A673 (cell line): ENCODE results near the gene ASPSCR1. TPM values are rescaled to one million over a fixed set of nuclear protein-coding genes. Genes with fewer than 3 reads are reported as not detected.

Source experiments
- BruUV-seq: library from RNA; stranded (reverse); fragments of 400-500 nt; replicated peaks from 2 replicates; lab custom pipeline; 2021; lab: Mats Ljungman, UMichigan
- CTCF ChIA-PET: fragments of 300-600 bp; sonication (Branson Sonifier 250); formaldehyde crosslinking; loops from one replicate; lab custom pipeline; 2022; ENCODE audit warnings: antibody characterized with exemption; lab: Charles Lee
- POLR2A ChIA-PET: fragments of 300-600 bp; sonication (Branson Sonifier 250); formaldehyde crosslinking; loops from one replicate; lab custom pipeline; 2022; ENCODE audit warnings: antibody characterized with exemption; ENCODE audit not compliant: low non-redundant PET; lab: Charles Lee
- DNase-seq: peaks from one replicate; pipeline ENCODE4 v3.0.0-alpha.2; 2015; ENCODE audit warnings: low spot score
- H3K27ac ChIP-seq: fragments of 200-600 bp; sonication (generic); 2 replicates; pipeline ENCODE4 v1.5.1; 2016; ENCODE audit warnings: mixed run types, low read depth, mild to moderate bottlenecking, mixed read lengths, antibody characterized with exemption, low read length; ENCODE audit not compliant: poor library complexity, severe bottlenecking
- H3K27me3 ChIP-seq: fragments of 200-600 bp; sonication (generic); replicated peaks from 2 replicates; pipeline ENCODE4 v1.6.1; 2017; ENCODE audit warnings: mixed run types, low read depth, mild to moderate bottlenecking, mixed read lengths, antibody characterized with exemption, low read length; ENCODE audit not compliant: insufficient read depth, poor library complexity
- H3K36me3 ChIP-seq: fragments of 200-600 bp; sonication (generic); 2 replicates; pipeline ENCODE4 v1.6.1; 2016; ENCODE audit warnings: mixed run types, mild to moderate bottlenecking, mixed read lengths, antibody characterized with exemption, low read length; ENCODE audit not compliant: insufficient read depth, poor library complexity, severe bottlenecking
- H3K4me1 ChIP-seq: fragments of 200-600 bp; sonication (generic); 2 replicates; pipeline ENCODE4 v1.6.1; 2017; ENCODE audit warnings: mixed run types, mild to moderate bottlenecking, mixed read lengths, antibody characterized with exemption, low read length; ENCODE audit not compliant: insufficient read depth, poor library complexity, severe bottlenecking
- H3K4me3 ChIP-seq: fragments of 200-600 bp; sonication (generic); 2 replicates; pipeline ENCODE4 v1.5.1; 2016; ENCODE audit warnings: low read depth, mixed run types, mild to moderate bottlenecking, mixed read lengths, low read length; ENCODE audit not compliant: poor library complexity, severe bottlenecking
- H3K9me3 ChIP-seq: fragments of 200-600 bp; sonication (generic); 2 replicates; pipeline ENCODE4 v1.6.1; 2016; ENCODE audit warnings: mixed run types, low read depth, mild to moderate bottlenecking, mixed read lengths, antibody characterized with exemption, low read length; ENCODE audit not compliant: poor library complexity, severe bottlenecking
- EZH2 ChIP-seq: fragments of 200-600 bp; sonication (generic); IDR thresholded peaks from 2 replicates; pipeline ENCODE4 v1.6.1; 2017; ENCODE audit warnings: borderline replicate concordance, low read depth, mild to moderate bottlenecking, mixed read lengths, antibody characterized with exemption, low read length; ENCODE audit not compliant: poor library complexity, severe bottlenecking
- intact Hi-C: fragments of 100-400 bp; cut with micrococcal nuclease; formaldehyde crosslinking; loops from one replicate; pipeline ENCODE4 v1.10.0; 2022; ENCODE audit not compliant: unreplicated experiment
- total RNA-seq: library from RNA; stranded (reverse); gene quantifications from 2 replicates; pipeline ENCODE4 v1.2.3, GENCODE V29; 2021
- TF ChIP-seq, protein P1 (sequence below): fragments of 300-800, 200-600 bp; sonication (generic); conservative IDR thresholded peaks from 2 replicates; pipeline ENCODE4 v1.5.1; 2017; ENCODE audit warnings: low read depth, mild to moderate bottlenecking, antibody characterized with exemption, low read length, moderate library complexity, mixed read lengths

ASPSCR1 gene
- total RNA-seq, 1 experiment from 2014 or later: 46.2 TPM

DNA sequence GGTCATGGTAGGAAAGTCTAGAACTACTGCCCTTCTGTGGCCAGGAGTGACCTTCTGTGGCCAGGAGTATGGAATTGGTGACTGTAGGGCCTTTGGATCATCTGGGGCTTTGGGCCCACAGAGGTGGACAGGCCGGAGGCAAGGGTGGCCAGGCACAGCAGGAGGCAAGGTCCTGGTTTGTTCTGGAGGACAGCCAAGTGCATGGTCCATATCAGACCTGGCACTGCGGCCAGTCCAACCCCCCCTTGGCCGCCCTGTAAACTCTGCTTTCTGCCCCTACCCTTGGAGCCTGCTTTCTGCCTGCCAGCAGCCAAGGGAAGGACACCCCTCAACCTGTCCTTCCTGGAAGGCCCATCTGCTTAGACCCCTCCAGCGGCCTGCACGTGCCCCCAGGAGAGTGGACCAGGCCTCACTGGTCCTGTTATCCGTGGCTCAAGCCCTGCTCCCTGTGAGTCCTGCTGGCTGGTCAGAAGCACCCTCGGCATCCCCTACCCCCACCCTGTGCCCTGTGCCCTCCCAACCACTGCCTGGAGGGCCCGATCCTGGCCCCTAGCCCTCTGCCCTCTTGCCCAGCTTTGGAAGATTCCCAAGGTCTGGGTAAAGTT is 62.4 kb downstream of the ASPSCR1 start:
- Histone ChIP-seq H3K27me3 (no peaks in the 10 kb centered on the region), H3K4me1 (peaks cover 11% of the 10 kb centered on the region), H3K27ac (no peak overlapping the region), H3K4me3 (no peak overlapping the region), H3K9me3 (no peaks in the 10 kb centered on the region), H3K36me3 (no peaks in the 10 kb centered on the region)
- no peak for DNase-seq
- intact Hi-C loops: loop anchor here (5.0 kb wide), 1 partner anchor 58 kb away; the partner anchor contains the start of gene FASN
- ChIA-PET CTCF (no interaction called here), POLR2A (no interaction called here)
- TF ChIP-seq EZH2: no peak
- TF ChIP-seq, protein P1, sequence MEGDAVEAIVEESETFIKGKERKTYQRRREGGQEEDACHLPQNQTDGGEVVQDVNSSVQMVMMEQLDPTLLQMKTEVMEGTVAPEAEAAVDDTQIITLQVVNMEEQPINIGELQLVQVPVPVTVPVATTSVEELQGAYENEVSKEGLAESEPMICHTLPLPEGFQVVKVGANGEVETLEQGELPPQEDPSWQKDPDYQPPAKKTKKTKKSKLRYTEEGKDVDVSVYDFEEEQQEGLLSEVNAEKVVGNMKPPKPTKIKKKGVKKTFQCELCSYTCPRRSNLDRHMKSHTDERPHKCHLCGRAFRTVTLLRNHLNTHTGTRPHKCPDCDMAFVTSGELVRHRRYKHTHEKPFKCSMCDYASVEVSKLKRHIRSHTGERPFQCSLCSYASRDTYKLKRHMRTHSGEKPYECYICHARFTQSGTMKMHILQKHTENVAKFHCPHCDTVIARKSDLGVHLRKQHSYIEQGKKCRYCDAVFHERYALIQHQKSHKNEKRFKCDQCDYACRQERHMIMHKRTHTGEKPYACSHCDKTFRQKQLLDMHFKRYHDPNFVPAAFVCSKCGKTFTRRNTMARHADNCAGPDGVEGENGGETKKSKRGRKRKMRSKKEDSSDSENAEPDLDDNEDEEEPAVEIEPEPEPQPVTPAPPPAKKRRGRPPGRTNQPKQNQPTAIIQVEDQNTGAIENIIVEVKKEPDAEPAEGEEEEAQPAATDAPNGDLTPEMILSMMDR: no peak
- no TSS peak for BruUV-seq

DNA sequence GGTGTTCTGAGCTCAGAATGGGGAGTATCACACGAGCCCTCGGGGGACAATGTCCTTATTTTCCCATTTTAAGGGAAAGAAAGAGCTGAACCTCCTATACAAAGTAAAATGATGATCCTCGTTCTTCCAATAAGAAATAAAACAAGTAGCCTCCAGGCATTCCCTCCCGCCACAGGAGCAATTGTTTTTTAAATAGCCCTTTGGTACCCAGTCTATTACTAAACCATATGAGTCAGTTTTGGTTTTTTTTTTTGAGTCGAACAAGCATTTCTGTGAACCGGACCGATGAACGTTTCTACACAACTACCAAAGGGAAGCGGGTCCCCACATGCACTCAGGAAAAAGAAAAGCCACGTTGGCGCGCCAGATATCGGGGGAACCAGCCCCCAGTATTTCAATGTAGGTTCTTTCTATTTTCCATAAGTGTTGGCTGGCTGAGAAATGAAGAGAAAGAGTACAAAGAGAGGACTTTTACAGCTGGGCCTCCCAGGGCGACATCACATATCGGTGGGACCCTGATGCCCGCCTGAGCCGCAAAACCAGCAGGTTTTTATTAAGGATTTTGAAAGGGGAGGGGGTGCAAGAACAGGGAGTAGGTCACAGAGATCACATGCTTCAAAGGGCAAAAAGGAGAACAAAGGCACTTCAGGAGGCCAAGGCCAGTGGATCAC is 63.9 kb downstream of the ASPSCR1 start:
- no peaks in the 10 kb centered on the region for H3K27me3 ChIP-seq
- intact Hi-C loops: no loop called here
- ChIA-PET POLR2A (no interaction called here), CTCF (interaction anchor here (0.7 kb wide), 1 partner anchor 10 kb away, joined by 4 read pairs; no protein-coding TSS in a partner anchor)
- no peak overlapping the region for H3K4me3 ChIP-seq
- no TSS peak for BruUV-seq
- H3K36me3 ChIP-seq: no peaks in the 10 kb centered on the region
- DNase-seq: no peak
- peaks cover 5% of the 10 kb centered on the region for H3K4me1 ChIP-seq
- H3K27ac ChIP-seq: no peak overlapping the region
- H3K9me3 ChIP-seq: no peaks in the 10 kb centered on the region
- no peak for TF ChIP-seq EZH2
- TF ChIP-seq, protein P1: no peak

DNA sequence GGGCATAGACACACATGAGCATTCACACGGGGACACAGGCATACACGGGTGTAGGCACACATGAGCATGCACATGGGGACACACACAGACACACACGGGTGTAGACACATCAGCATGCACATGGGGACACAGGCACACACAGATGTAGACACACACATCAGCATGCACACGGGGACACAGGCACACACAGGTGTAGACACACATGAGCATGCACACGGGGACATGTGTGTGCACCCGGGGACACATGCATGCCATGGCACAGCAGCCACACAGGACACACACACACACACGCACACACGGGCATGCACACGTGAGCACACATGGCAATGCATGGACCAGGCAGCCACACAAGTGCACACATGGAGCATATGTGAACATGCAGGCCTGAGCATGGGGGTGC is 65.2 kb downstream of the ASPSCR1 start:
- Histone ChIP-seq H3K27ac (no peak overlapping the region), H3K4me1 (no peaks in the 10 kb centered on the region), H3K9me3 (no peaks in the 10 kb centered on the region), H3K27me3 (no peaks in the 10 kb centered on the region), H3K4me3 (no peak overlapping the region), H3K36me3 (peaks cover 5% of the 10 kb centered on the region)
- POLR2A ChIA-PET: no interaction called here
- no TSS peak for BruUV-seq
- CTCF ChIA-PET: no interaction called here
- DNase-seq: no peak
- intact Hi-C loops: no loop called here
- TF ChIP-seq, protein P1: no peak
- TF ChIP-seq EZH2: no peak
